H9 (cell line): ENCODE measurements around the gene SBK3. TPM values are rescaled to one million over a fixed set of nuclear protein-coding genes. Genes with fewer than 3 reads are reported as not detected.

Experiments used
- DNase-seq: peaks from one replicate; pipeline ENCODE4 v3.0.0-alpha.2; 2017
- H2AFZ ChIP-seq: one replicate; pipeline ENCODE4 v1.6.1; 2013; ENCODE audit warnings: mild to moderate bottlenecking, low read length, control low read depth, moderate library complexity
- H2AK5ac ChIP-seq: 2 replicates; pipeline ENCODE4 v1.6.1; 2013; ENCODE audit warnings: low read length, control low read depth, mixed read lengths; ENCODE audit not compliant: insufficient read length
- H2BK120ac ChIP-seq: one replicate; pipeline ENCODE4 v1.6.1; 2013; ENCODE audit warnings: low read depth, mild to moderate bottlenecking, low read length, control low read depth, inconsistent platforms; ENCODE audit not compliant: poor library complexity, severe bottlenecking
- H2BK12ac ChIP-seq: 2 replicates; pipeline ENCODE4 v1.6.1; 2013; ENCODE audit warnings: low read length, control low read depth, mixed read lengths, low read depth; ENCODE audit not compliant: insufficient read length
- H2BK15ac ChIP-seq: 2 replicates; pipeline ENCODE4 v1.6.1; 2013; ENCODE audit warnings: low read depth, low read length, control low read depth
- H2BK20ac ChIP-seq: one replicate; pipeline ENCODE4 v1.6.1; 2013; ENCODE audit warnings: low read depth, mild to moderate bottlenecking, low read length, control low read depth, inconsistent platforms; ENCODE audit not compliant: poor library complexity, severe bottlenecking
- H2BK5ac ChIP-seq: 2 replicates; pipeline ENCODE4 v1.6.1; 2013; ENCODE audit warnings: low read length, control low read depth, mixed read lengths; ENCODE audit not compliant: insufficient read length
- H3K14ac ChIP-seq: 2 replicates; pipeline ENCODE4 v1.6.1; 2013; ENCODE audit warnings: low read length, control low read depth; ENCODE audit not compliant: insufficient read depth
- H3K18ac ChIP-seq: 2 replicates; pipeline ENCODE4 v1.6.1; 2013; ENCODE audit warnings: low read depth, mild to moderate bottlenecking, mixed read lengths, low read length, control low read depth; ENCODE audit not compliant: insufficient read length
- H3K23ac ChIP-seq: 2 replicates; pipeline ENCODE4 v1.6.1; 2013; ENCODE audit warnings: low read length, control low read depth, mixed read lengths, low read depth; ENCODE audit not compliant: insufficient read length
- H3K23me2 ChIP-seq: 2 replicates; pipeline ENCODE4 v1.6.1; 2013; ENCODE audit warnings: low read depth, mild to moderate bottlenecking, mixed read lengths, low read length, control low read depth; ENCODE audit not compliant: insufficient read length, poor library complexity, severe bottlenecking
- H3K27ac ChIP-seq: 2 replicates; pipeline ENCODE4 v1.5.1; 2013; ENCODE audit warnings: low read length, control low read depth, mixed read lengths, low read depth; ENCODE audit not compliant: insufficient read length
- H3K27me3 ChIP-seq: 2 replicates; pipeline ENCODE4 v1.6.1; 2013; ENCODE audit warnings: low read length, control low read depth, inconsistent platforms; ENCODE audit not compliant: insufficient read depth
- H3K4ac ChIP-seq: 2 replicates; pipeline ENCODE4 v1.6.1; 2013; ENCODE audit warnings: low read depth, mild to moderate bottlenecking, control low read depth, inconsistent platforms, low read length, moderate library complexity
- H3K4me1 ChIP-seq: 2 replicates; pipeline ENCODE4 v1.6.1; 2013; ENCODE audit warnings: low read length, control low read depth, inconsistent platforms; ENCODE audit not compliant: insufficient read depth
- H3K4me2 ChIP-seq: 2 replicates; pipeline ENCODE4 v1.6.1; 2013; ENCODE audit warnings: low read length, control low read depth, mixed read lengths; ENCODE audit not compliant: insufficient read length, insufficient read depth
- H3K56ac ChIP-seq: 2 replicates; pipeline ENCODE4 v1.6.1; 2013; ENCODE audit warnings: low read depth, mild to moderate bottlenecking, mixed read lengths, low read length, control low read depth; ENCODE audit not compliant: insufficient read length
- H3K79me1 ChIP-seq: 2 replicates; pipeline ENCODE4 v1.6.1; 2013; ENCODE audit warnings: low read depth, mild to moderate bottlenecking, moderate library complexity, low read length, control low read depth, inconsistent platforms; ENCODE audit not compliant: insufficient read depth, poor library complexity, severe bottlenecking
- H3K79me2 ChIP-seq: 2 replicates; pipeline ENCODE4 v1.6.1; 2013; ENCODE audit warnings: low read length, control low read depth, inconsistent platforms; ENCODE audit not compliant: insufficient read depth
- H3K9ac ChIP-seq: 2 replicates; pipeline ENCODE4 v1.6.1; 2013; ENCODE audit warnings: low read length, control low read depth, mixed read lengths; ENCODE audit not compliant: insufficient read length; ENCODE audit errors: extremely low read depth
- H3K9me3 ChIP-seq: one replicate; pipeline ENCODE4 v1.6.1; 2013; ENCODE audit warnings: low read depth, low read length, inconsistent platforms; ENCODE audit not compliant: control insufficient read depth
- H3T11ph ChIP-seq: one replicate; pipeline ENCODE4 v1.6.1; 2013; ENCODE audit warnings: mild to moderate bottlenecking, low read length, control low read depth, inconsistent platforms
- H4K20me1 ChIP-seq: one replicate; pipeline ENCODE4 v1.6.1; 2013; ENCODE audit not compliant: control insufficient read depth, insufficient read length, insufficient read depth
- H4K5ac ChIP-seq: 2 replicates; pipeline ENCODE4 v1.6.1; 2013; ENCODE audit warnings: low read depth, mild to moderate bottlenecking, mixed read lengths, low read length, control low read depth; ENCODE audit not compliant: insufficient read length
- H4K8ac ChIP-seq: replicated peaks from 2 replicates; pipeline ENCODE4 v1.6.1; 2013; ENCODE audit warnings: low read length, control low read depth, mixed read lengths, low read depth; ENCODE audit not compliant: insufficient read length
- H4K91ac ChIP-seq: 2 replicates; pipeline ENCODE4 v1.6.1; 2013; ENCODE audit warnings: low read depth, mild to moderate bottlenecking, moderate library complexity, mixed read lengths, low read length, control low read depth; ENCODE audit not compliant: insufficient read length
- H3K27ac Mint-ChIP-seq, 3 experiments: 2 replicates in 2 of 3; 3 replicates in 1 of 3; pipeline ENCODE4 v1.8.0; 2020 to 2021; ENCODE audit warnings: mixed read lengths in 3 of 3, mild to moderate bottlenecking in 1 of 3, moderate library complexity in 1 of 3
- H3K27me3 Mint-ChIP-seq: 2 replicates; pipeline ENCODE4 v1.8.0; 2021; ENCODE audit warnings: low read depth, mild to moderate bottlenecking, moderate library complexity, mixed read lengths
- H3K36me3 Mint-ChIP-seq, 3 experiments: 2 replicates in 2 of 3; 3 replicates in 1 of 3; pipeline ENCODE4 v1.8.0; 2020 to 2021; ENCODE audit warnings: low read depth in 3 of 3, mixed read lengths in 3 of 3; ENCODE audit not compliant: insufficient read depth in 1 of 3
- H3K4me1 Mint-ChIP-seq, 2 experiments: 2 replicates each; pipeline ENCODE4 v1.8.0; 2020; ENCODE audit warnings: mixed read lengths in 2 of 2
- H3K4me3 Mint-ChIP-seq, 2 experiments: 2 replicates in 1 of 2; 3 replicates in 1 of 2; pipeline ENCODE4 v1.8.0; 2020 to 2021; ENCODE audit warnings: mild to moderate bottlenecking in 2 of 2, mixed read lengths in 2 of 2, moderate library complexity in 1 of 2
- H3K9me3 Mint-ChIP-seq, 2 experiments: 2 replicates in 1 of 2; 3 replicates in 1 of 2; pipeline ENCODE4 v1.8.0; 2020; ENCODE audit warnings: mild to moderate bottlenecking in 2 of 2, mixed read lengths in 2 of 2, moderate library complexity in 1 of 2
- WGBS: extraction: QIAGEN DNeasy Blood & Tissue Kit; methylation state at CpG from one replicate; pipeline ENCODE4 v1.1.7; 2013; ENCODE audit warnings: missing lambda C conversion rate, low lambda C conversion rate, mixed read lengths; ENCODE audit not compliant: insufficient read length; ENCODE audit errors: extremely low coverage; 5-methylcytosine and 5-hydroxymethylcytosine counted together
- total RNA-seq: library from RNA; stranded (reverse); gene quantifications from 2 replicates; pipeline ENCODE4 v1.2.1, GENCODE V29; 2021
- TF ChIP-seq, protein P1 (sequence below): fragments of 200-600 bp; sonication (generic); conservative IDR thresholded peaks from 3 replicates; pipeline ENCODE4 v1.8.0; 2021; ENCODE audit warnings: antibody characterized with exemption, mild to moderate bottlenecking

SBK3 gene
- total RNA-seq, 1 experiment from 2014 or later = 0.70 TPM

DNA sequence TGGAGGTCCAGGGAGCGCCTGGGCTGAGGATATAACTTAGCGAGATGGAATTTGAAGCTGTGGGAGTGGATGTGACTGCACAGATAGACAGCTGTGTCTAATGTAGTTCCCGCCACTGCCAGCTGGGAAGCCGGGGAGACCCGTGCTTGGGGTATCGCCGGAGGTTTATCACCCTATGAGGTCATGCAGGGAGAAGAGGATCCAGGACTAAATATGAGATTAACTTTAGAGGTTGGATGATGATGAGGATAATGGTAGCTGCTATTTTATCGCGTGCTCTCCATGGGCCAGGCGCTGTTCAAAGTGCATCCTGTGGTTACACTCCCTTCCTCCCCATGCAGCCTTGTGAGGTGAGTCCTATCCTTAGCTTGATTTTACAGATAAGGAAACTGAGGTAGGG lies 37.2 kb downstream of the SBK3 start:
- H2BK5ac ChIP-seq = no peak overlapping the region
- no peak overlapping the region for H4K8ac ChIP-seq
- H2BK120ac ChIP-seq = no peak overlapping the region
- H2AFZ ChIP-seq = no peak overlapping the region
- no peak overlapping the region for H2BK12ac ChIP-seq
- H3K9me3 ChIP-seq = no peaks in the 10 kb centered on the region
- no peaks in the 10 kb centered on the region for H3K4me1 ChIP-seq
- no peak overlapping the region for H3K9ac ChIP-seq
- Mint-ChIP-seq H3K36me3 (peaks cover 3 to 6% (median 5%) of the 10 kb centered on the region in 3 experiments), H3K4me1 (peaks cover 2% of the 10 kb centered on the region in 2 experiments; a peak in 1 of 4 replicates), H3K4me3 (no peak overlapping the region), H3K27me3 (peaks cover 56% of the 10 kb centered on the region), H3K27ac (no peak overlapping the region), H3K9me3 (peaks cover 6 to 9% of the 10 kb centered on the region in 2 experiments)
- TF ChIP-seq, protein P1, sequence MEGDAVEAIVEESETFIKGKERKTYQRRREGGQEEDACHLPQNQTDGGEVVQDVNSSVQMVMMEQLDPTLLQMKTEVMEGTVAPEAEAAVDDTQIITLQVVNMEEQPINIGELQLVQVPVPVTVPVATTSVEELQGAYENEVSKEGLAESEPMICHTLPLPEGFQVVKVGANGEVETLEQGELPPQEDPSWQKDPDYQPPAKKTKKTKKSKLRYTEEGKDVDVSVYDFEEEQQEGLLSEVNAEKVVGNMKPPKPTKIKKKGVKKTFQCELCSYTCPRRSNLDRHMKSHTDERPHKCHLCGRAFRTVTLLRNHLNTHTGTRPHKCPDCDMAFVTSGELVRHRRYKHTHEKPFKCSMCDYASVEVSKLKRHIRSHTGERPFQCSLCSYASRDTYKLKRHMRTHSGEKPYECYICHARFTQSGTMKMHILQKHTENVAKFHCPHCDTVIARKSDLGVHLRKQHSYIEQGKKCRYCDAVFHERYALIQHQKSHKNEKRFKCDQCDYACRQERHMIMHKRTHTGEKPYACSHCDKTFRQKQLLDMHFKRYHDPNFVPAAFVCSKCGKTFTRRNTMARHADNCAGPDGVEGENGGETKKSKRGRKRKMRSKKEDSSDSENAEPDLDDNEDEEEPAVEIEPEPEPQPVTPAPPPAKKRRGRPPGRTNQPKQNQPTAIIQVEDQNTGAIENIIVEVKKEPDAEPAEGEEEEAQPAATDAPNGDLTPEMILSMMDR = no peak
- no peak overlapping the region for H3T11ph ChIP-seq
- no peak for DNase-seq
- H4K20me1 ChIP-seq = no peaks in the 10 kb centered on the region
- H3K79me1 ChIP-seq = no peaks in the 10 kb centered on the region
- no peak overlapping the region for H2BK15ac ChIP-seq
- no peak overlapping the region for H4K91ac ChIP-seq
- no peak overlapping the region for H3K4me2 ChIP-seq
- no peak overlapping the region for H3K4ac ChIP-seq
- no peak overlapping the region for H3K56ac ChIP-seq
- WGBS = no CpG with 5 or more reads among the region's 10 CpGs
- H3K18ac ChIP-seq = no peak overlapping the region
- no peak overlapping the region for H2BK20ac ChIP-seq
- no peak overlapping the region for H4K5ac ChIP-seq
- no peak overlapping the region for H3K23ac ChIP-seq
- no peaks in the 10 kb centered on the region for H3K23me2 ChIP-seq
- H2AK5ac ChIP-seq = no peak overlapping the region
- no peak overlapping the region for H3K27ac ChIP-seq
- no peak overlapping the region for H3K14ac ChIP-seq
- H3K79me2 ChIP-seq = no peaks in the 10 kb centered on the region
- peaks cover 3% of the 10 kb centered on the region for H3K27me3 ChIP-seq
